Mesothelial cell of epicardium (in vitro differentiated cells): Measurements from ENCODE around the gene PTPN13. TPM values are rescaled to one million over a fixed set of nuclear protein-coding genes. Genes with fewer than 3 reads are reported as not detected.

Experiments used
- DNase-seq, 2 experiments: peaks; one replicate each; pipeline ENCODE4 v3.0.0; 2021; ENCODE audit warnings: low spot score in 2 of 2; ENCODE audit not compliant: unreplicated experiment in 2 of 2
- H3K27ac Mint-ChIP-seq: 2 replicates; pipeline ENCODE4 v1.8.0; 2021; ENCODE audit warnings: mixed read lengths
- H3K27me3 Mint-ChIP-seq: 2 replicates; pipeline ENCODE4 v1.8.0; 2021; ENCODE audit warnings: low read depth, mixed read lengths
- H3K36me3 Mint-ChIP-seq: 2 replicates; pipeline ENCODE4 v1.8.0; 2021; ENCODE audit warnings: mixed read lengths
- H3K4me1 Mint-ChIP-seq: 2 replicates; pipeline ENCODE4 v1.8.0; 2021; ENCODE audit warnings: mixed read lengths
- H3K4me3 Mint-ChIP-seq: 2 replicates; pipeline ENCODE4 v1.8.0; 2021; ENCODE audit warnings: mild to moderate bottlenecking, moderate library complexity, mixed read lengths
- H3K9me3 Mint-ChIP-seq: 2 replicates; pipeline ENCODE4 v1.8.0; 2021; ENCODE audit warnings: mixed read lengths
- CTCF ChIP-seq: fragments of 200-600 bp; sonication (generic); IDR thresholded peaks from one replicate; pipeline ENCODE4 v1.5.0; 2021; ENCODE audit warnings: antibody characterized with exemption; ENCODE audit not compliant: unreplicated experiment
- total RNA-seq: library from RNA; stranded (reverse); gene quantifications from 3 replicates; pipeline ENCODE4 v1.2.1, GENCODE V29; 2021

The PTPN13 gene
- total RNA-seq, 1 donor from 2014 or later: 45.4 TPM

GRCh38 chr4:86833615-86834014 is 239.5 kb downstream of the PTPN13 start:
- Mint-ChIP-seq H3K4me3 (no peak overlapping the region), H3K27me3 (no peaks in the 10 kb centered on the region)

GRCh38 chr4:86834901-86835300 is 240.8 kb downstream of the PTPN13 start:
- Mint-ChIP-seq H3K9me3 (no peaks in the 10 kb centered on the region), H3K27me3 (no peaks in the 10 kb centered on the region), H3K4me1 (peaks cover 9% of the 10 kb centered on the region), H3K4me3 (no peak overlapping the region), H3K36me3 (no peaks in the 10 kb centered on the region), H3K27ac (no peak overlapping the region)
- TF ChIP-seq CTCF: no peak
- DNase-seq: no peak

More at GRCh38 chr4:86833615-86834014, 239.5 kb downstream of the PTPN13 start:
- Mint-ChIP-seq H3K4me1 (peaks cover 9% of the 10 kb centered on the region), H3K27ac (no peak overlapping the region), H3K9me3 (peaks cover 3% of the 10 kb centered on the region), H3K36me3 (no peaks in the 10 kb centered on the region)
- no peak for TF ChIP-seq CTCF
- DNase-seq: no peak

GRCh38 chr4:86835677-86836076 is 241.6 kb downstream of the PTPN13 start:
- H3K36me3 Mint-ChIP-seq: no peaks in the 10 kb centered on the region
- DNase-seq: no peak
- H3K4me3 Mint-ChIP-seq: no peak overlapping the region
- H3K27me3 Mint-ChIP-seq: no peaks in the 10 kb centered on the region
- peaks cover 9% of the 10 kb centered on the region for H3K4me1 Mint-ChIP-seq
- H3K9me3 Mint-ChIP-seq: no peaks in the 10 kb centered on the region
- TF ChIP-seq CTCF: no peak
- H3K27ac Mint-ChIP-seq: no peak overlapping the region

- no peak overlapping the region for H3K4me3 Mint-ChIP-seq
- no peak for DNase-seq
- H3K4me1 Mint-ChIP-seq: no peaks in the 10 kb centered on the region
- H3K9me3 Mint-ChIP-seq: no peaks in the 10 kb centered on the region
- no peak for TF ChIP-seq CTCF
- no peak overlapping the region for H3K27ac Mint-ChIP-seq
- no peaks in the 10 kb centered on the region for H3K27me3 Mint-ChIP-seq
- H3K36me3 Mint-ChIP-seq: no peaks in the 10 kb centered on the region
Observed at GRCh38 chr4:86837691-86838503, 243.8 kb downstream of the PTPN13 start.

- Mint-ChIP-seq H3K36me3 (no peaks in the 10 kb centered on the region), H3K27ac (no peak overlapping the region), H3K4me3 (no peak overlapping the region), H3K9me3 (no peaks in the 10 kb centered on the region), H3K27me3 (no peaks in the 10 kb centered on the region), H3K4me1 (peaks cover 4% of the 10 kb centered on the region)
- TF ChIP-seq CTCF: no peak
- DNase-seq: no peak
Observed at GRCh38 chr4:86840858-86841257, 246.7 kb downstream of the PTPN13 start.
